Stimulated activated CD4-positive, alpha-beta T cell treated with anti-CD3 and anti-CD28 coated beads, Interleukin-2, amount 100 ng/mL, for 4 hours (primary cell): ENCODE measurements around the gene SMIM3.
"Not testable (repeated sequence)": the region's sequence is repeated elsewhere in the genome, so short reads cannot be mapped to it uniquely, and the experiment has no call there.

ENCODE experiments used
- DNase-seq: peaks from one replicate; pipeline ENCODE4 v3.0.0-alpha.2; 2020; ENCODE audit warnings: low read depth

SMIM3 gene

GRCh38 chr5:150793423-150793888, 14.9 kb downstream of the SMIM3 start:
- DNase-seq, result not testable (repeated sequence)

- no peak for DNase-seq
These were observed 16.4 kb downstream of the SMIM3 start for GRCh38 chr5:150794927-150795326.

GRCh38 chr5:150797384-150797783, 18.8 kb downstream of the SMIM3 start:
- no peak for DNase-seq

GRCh38 chr5:150801117-150801927, 22.8 kb downstream of the SMIM3 start:
- no peak for DNase-seq

GRCh38 chr5:150804388-150804787, 25.8 kb downstream of the SMIM3 start:
- no peak for DNase-seq

GRCh38 chr5:150809363-150809762, 30.8 kb downstream of the SMIM3 start:
- DNase-seq, result no peak

- no peak for DNase-seq
These were observed 36.5 kb downstream of the SMIM3 start for GRCh38 chr5:150815010-150815409.

GRCh38 chr5:150816946-150817345, 38.4 kb downstream of the SMIM3 start:
- DNase-seq, result no peak

- no peak for DNase-seq
These were observed 51.2 kb downstream of the SMIM3 start for GRCh38 chr5:150829744-150830143.

- DNase-seq, result not testable (repeated sequence)
These were observed 53.3 kb downstream of the SMIM3 start for GRCh38 chr5:150831821-150832220.

GRCh38 chr5:150836064-150836463, 57.5 kb downstream of the SMIM3 start:
- DNase-seq, result no peak

- DNase-seq, result no peak
These were observed 58.1 kb downstream of the SMIM3 start for GRCh38 chr5:150836703-150837102.

GRCh38 chr5:150845185-150845859, 66.8 kb downstream of the SMIM3 start:
- DNase-seq, result not testable (repeated sequence)

- not testable (repeated sequence) for DNase-seq
These were observed 67.7 kb downstream of the SMIM3 start, which contains the start of gene IRGM for GRCh38 chr5:150846308-150846653. TSS of gene IRGM (plus strand) at chr5:150846521. CDS start at chr5:150848124, 1,603 bp downstream.
